NCI-H2107 treated with DMSO at 0.1 percent for 48 hours (cell line): Measurements from ENCODE around the gene XPO6.
A peak's percentile ranks its signal among the peaks of the same experiment; 100 is the strongest.
"Not testable (repeated sequence)": the region's sequence is repeated elsewhere in the genome, so short reads cannot be mapped to it uniquely, and the experiment has no call there.

ENCODE experiments used
- DNase-seq: peaks from one replicate; lab custom pipeline; 2025; ENCODE audit not compliant: unreplicated experiment; lab: John Stamatoyannopoulos, UW

Gene XPO6

GRCh38 chr16:28155293-28155692 is 56.5 kb downstream of the XPO6 start:
- DNase-seq, result peak; percentile 60

- DNase-seq, result no peak
These were observed 60.6 kb downstream of the XPO6 start for GRCh38 chr16:28151180-28151579.

GRCh38 chr16:28149011-28149888 is 62.5 kb downstream of the XPO6 start:
- DNase-seq, result no peak

GRCh38 chr16:28146536-28146935 is 65.2 kb downstream of the XPO6 start:
- DNase-seq, result no peak

GRCh38 chr16:28145796-28146195 is 66.0 kb downstream of the XPO6 start:
- DNase-seq, result no peak

GRCh38 chr16:28140788-28141618 is 70.8 kb downstream of the XPO6 start:
- DNase-seq, result peak; percentile 33

GRCh38 chr16:28139530-28139929 is 72.2 kb downstream of the XPO6 start:
- DNase-seq, result no peak

GRCh38 chr16:28136751-28137434 is 74.9 kb downstream of the XPO6 start:
- no peak for DNase-seq

GRCh38 chr16:28133666-28134065 is 78.1 kb downstream of the XPO6 start:
- DNase-seq, result no peak

GRCh38 chr16:28131743-28132393 is 79.9 kb downstream of the XPO6 start:
- DNase-seq, result no peak

GRCh38 chr16:28131181-28131580 is 80.6 kb downstream of the XPO6 start:
- DNase-seq, result no peak

- DNase-seq, result no peak
These were observed 81.4 kb downstream of the XPO6 start for GRCh38 chr16:28130099-28131088.

- no peak for DNase-seq
These were observed 84.8 kb downstream of the XPO6 start for GRCh38 chr16:28126684-28127620.

GRCh38 chr16:28125592-28125991 is 86.2 kb downstream of the XPO6 start:
- no peak for DNase-seq

- no peak for DNase-seq
These were observed 90.2 kb downstream of the XPO6 start for GRCh38 chr16:28121527-28121926.

GRCh38 chr16:28120754-28121153 is 91.0 kb downstream of the XPO6 start:
- DNase-seq, result no peak

- DNase-seq, result no peak
These were observed 93.1 kb downstream of the XPO6 start for GRCh38 chr16:28118637-28119036.

GRCh38 chr16:28117168-28117565 is 94.6 kb downstream of the XPO6 start:
- no peak for DNase-seq

GRCh38 chr16:28115866-28116265 is 95.9 kb downstream of the XPO6 start:
- DNase-seq, result not testable (repeated sequence)
